ENCODE data around the gene AATK. TPM values are rescaled to one million over a fixed set of nuclear protein-coding genes. Genes with fewer than 3 reads are reported as not detected.

AATK gene
- total and polyA plus RNA-seq, 2 donors (not counting 3 experiments of a cell fraction or from before 2014, with no cell fraction given) = 0.69 to 1.00 TPM

GRCh38 chr17:81134064-81134781 is 31.8 kb downstream of the AATK start:
- POLR2A ChIA-PET = no interaction called here

More at GRCh38 chr17:81134064-81134781, 31.8 kb downstream of the AATK start:
- H3K9me1 ChIP-seq (replicated peaks; ENCODE audit: control insufficient read depth, extremely low read depth, insufficient read depth, low read length) = no peaks in the 10 kb centered on the region
- H3K9ac ChIP-seq (replicated peaks; ENCODE audit: extremely low read depth, insufficient read depth, low read length) = no peak overlapping the region
- CTCF ChIA-PET = interaction anchor here (1.1 to 2.5 kb wide), 2 partner anchors 9 to 67 kb away, joined by 3 to 12 read pairs; no protein-coding TSS in a partner anchor
- no peaks in the 10 kb centered on the region for H3K27me3 ChIP-seq (ENCODE audit: control insufficient read depth in 2 of 2, insufficient read depth in 2 of 2, low read length in 2 of 2)
- no peaks in the 10 kb centered on the region for H3K9me3 ChIP-seq (replicated peaks; ENCODE audit: control insufficient read depth, insufficient read depth, low read length)
- intact Hi-C loops (cut with micrococcal nuclease) = no loop called here
- DNase-seq (ENCODE audit: low read depth, low spot score) (no peak), FAIRE-seq (no peak)
- H3K4me3 ChIP-seq (replicated peaks in 1 of 3; ENCODE audit: insufficient read depth in 1 of 3, low read depth in 1 of 3, low read length in 3 of 3) = no peak overlapping the region
- no peaks in the 10 kb centered on the region for H3K79me2 ChIP-seq (ENCODE audit: control insufficient read depth, insufficient read depth, low read length)
- BruUV-seq (replicated peaks) = no TSS peak
- no peaks in the 10 kb centered on the region for H4K20me1 ChIP-seq (replicated peaks; ENCODE audit: control insufficient read depth, extremely low read depth, insufficient read depth, low read length)
- no peaks in the 10 kb centered on the region for H3K4me1 ChIP-seq (ENCODE audit: control insufficient read depth, extremely low read depth, insufficient read depth, low read length)
- H3K27ac ChIP-seq (ENCODE audit: insufficient read depth, low read depth, low read length) = no peak overlapping the region
- H3K36me3 ChIP-seq (ENCODE audit: control insufficient read depth in 2 of 2, extremely low read depth in 1 of 2, insufficient read depth in 2 of 2, low read length in 2 of 2) = no peaks in the 10 kb centered on the region
- H2AFZ ChIP-seq (ENCODE audit: low read depth, low read length) = no peak overlapping the region
- no peak for TF ChIP-seq POLR2A (IDR thresholded peaks at IDR 0.05; ENCODE audit: low read depth, low read length)
- no peak for TF ChIP-seq CTCF (IDR thresholded peaks at IDR 0.05; ENCODE audit: extremely low read depth in 1 of 2, insufficient read depth in 1 of 2, low read depth in 1 of 2, low read length in 2 of 2)
- TF ChIP-seq MAX (IDR thresholded peaks at IDR 0.05; ENCODE audit: insufficient read depth, insufficient read length) = no peak
- TF ChIP-seq EZH2 (IDR thresholded peaks at IDR 0.05; ENCODE audit: borderline replicate concordance, low read depth, low read length, severe bottlenecking) = no peak
- TF ChIP-seq JUN (IDR thresholded peaks at IDR 0.05; ENCODE audit: borderline replicate concordance, insufficient read depth, insufficient read length, low read depth) = no peak
- dilution Hi-C loops (cut with MboI; ENCODE audit: extremely low pct_ligation_motif_present, low sequenced_read_pairs) = no loop called here
- no peak overlapping the region for H3K4me2 ChIP-seq (ENCODE audit: insufficient read depth, low read length)

Measured in endothelial cell of umbilical vein (primary cell).